HG02678 (cell line): Measurements from ENCODE around the gene RPS6KL1.

Experiments
- ATAC-seq: cut with Tn5 transposase; IDR thresholded peaks from one replicate; pipeline ENCODE4 v1.9.1; 2021; ENCODE audit warnings: mild to moderate bottlenecking, moderate library complexity; ENCODE audit not compliant: unreplicated experiment

The RPS6KL1 gene

GRCh38 chr14:74952180-74952665 lies 29.2 kb upstream of the RPS6KL1 start:
- no peak for ATAC-seq

GRCh38 chr14:74951443-74952179 lies 28.6 kb upstream of the RPS6KL1 start:
- ATAC-seq: no peak

GRCh38 chr14:74950795-74951442 lies 27.9 kb upstream of the RPS6KL1 start:
- ATAC-seq: no peak

- no peak for ATAC-seq
These were observed 27.0 kb upstream of the RPS6KL1 start for GRCh38 chr14:74949859-74950573.

GRCh38 chr14:74949191-74949601 lies 26.1 kb upstream of the RPS6KL1 start:
- no peak for ATAC-seq

GRCh38 chr14:74948228-74949175 lies 25.4 kb upstream of the RPS6KL1 start:
- no peak for ATAC-seq

GRCh38 chr14:74947353-74948227 lies 24.5 kb upstream of the RPS6KL1 start:
- ATAC-seq: no peak

- ATAC-seq: no peak
These were observed 23.7 kb upstream of the RPS6KL1 start for GRCh38 chr14:74946659-74947281.

- ATAC-seq: peak; percentile 55
These were observed 23.0 kb upstream of the RPS6KL1 start for GRCh38 chr14:74945852-74946658.

GRCh38 chr14:74945261-74945851 lies 22.3 kb upstream of the RPS6KL1 start:
- no peak for ATAC-seq

- ATAC-seq: no peak
These were observed 19.5 kb upstream of the RPS6KL1 start for GRCh38 chr14:74942608-74943007.

GRCh38 chr14:74942181-74942580 lies 19.1 kb upstream of the RPS6KL1 start:
- peak; percentile 15 for ATAC-seq

- ATAC-seq: peak; percentile 37
These were observed 18.6 kb upstream of the RPS6KL1 start for GRCh38 chr14:74941676-74942097.

- ATAC-seq: no peak
These were observed 18.0 kb upstream of the RPS6KL1 start for GRCh38 chr14:74940956-74941565.

GRCh38 chr14:74938531-74939495 lies 15.8 kb upstream of the RPS6KL1 start:
- ATAC-seq: no peak

- no peak for ATAC-seq
These were observed 14.1 kb upstream of the RPS6KL1 start for GRCh38 chr14:74937171-74937570.
